Gastroesophageal sphincter (tissue), 3 donors: ENCODE measurements around the gene LHFPL5.

ENCODE experiments used
- CTCF ChIP-seq, 4 experiments: fragments of 200-600 bp in 2 of 4; fragments of 450-650 bp in 2 of 4; sonication (generic) in 1 of 4; IDR thresholded peaks; one replicate each; pipeline ENCODE4 v1.5.1; 2017 to 2019; ENCODE audit warnings: antibody characterized with exemption in 4 of 4, mild to moderate bottlenecking in 2 of 4, moderate library complexity in 2 of 4
- EP300 ChIP-seq: sonication (generic); formaldehyde crosslinking; IDR thresholded peaks from one replicate; pipeline ENCODE4 v1.6.1; 2017; ENCODE audit warnings: antibody characterized with exemption, mild to moderate bottlenecking
- POLR2A ChIP-seq, 2 donors: fragments of 450-650 bp; IDR thresholded peaks; one replicate each; pipeline ENCODE4 v1.6.1; 2017; ENCODE audit warnings: antibody characterized with exemption in 2 of 2, mild to moderate bottlenecking in 2 of 2, moderate library complexity in 1 of 2
- POLR2AphosphoS5 ChIP-seq: sonication (generic); formaldehyde crosslinking; IDR thresholded peaks from one replicate; pipeline ENCODE4 v1.6.1; 2017; ENCODE audit warnings: antibody characterized with exemption

GRCh38 chr6:35797837-35798526, 7.2 kb upstream of the LHFPL5 start:
- no peak for TF ChIP-seq CTCF (IDR thresholded peaks at IDR 0.05)
- TF ChIP-seq EP300, result no peak
- no peak for TF ChIP-seq POLR2A (IDR thresholded peaks at IDR 0.05)
- no peak for TF ChIP-seq POLR2AphosphoS5
